Colonic mucosa (tissue), 4 donors: ENCODE measurements around the gene MPP7. TPM values are rescaled to one million over a fixed set of nuclear protein-coding genes. Genes with fewer than 3 reads are reported as not detected.

ENCODE experiments used
- DNase-seq: peaks from one replicate; pipeline ENCODE4 v3.0.0-alpha.2; 2020
- H3K27ac ChIP-seq: fragments of 200-600 bp; one replicate; pipeline ENCODE4 v1.8.0; 2021
- H3K27me3 ChIP-seq: fragments of 200-600 bp; one replicate; pipeline ENCODE4 v1.8.0; 2021
- H3K36me3 ChIP-seq: fragments of 200-600 bp; one replicate; pipeline ENCODE4 v1.8.0; 2021
- H3K4me1 ChIP-seq: fragments of 200-600 bp; one replicate; pipeline ENCODE4 v1.8.0; 2021; ENCODE audit warnings: mild to moderate bottlenecking
- H3K4me3 ChIP-seq: fragments of 200-600 bp; one replicate; pipeline ENCODE4 v1.8.0; 2021
- H3K9ac ChIP-seq, 2 donors: one replicate each; pipeline ENCODE4 v1.7.0; 2013; ENCODE audit warnings: control low read depth in 2 of 2, low read depth in 2 of 2, low read length in 2 of 2
- H3K9me3 ChIP-seq: fragments of 200-600 bp; one replicate; pipeline ENCODE4 v1.8.0; 2021
- CTCF ChIP-seq: fragments of 200-600 bp; IDR thresholded peaks from one replicate; pipeline ENCODE4 v1.8.0; 2022; ENCODE audit warnings: antibody characterized with exemption, mild to moderate bottlenecking
- intact Hi-C: fragments of 100-400 bp; cut with DNase I; formaldehyde crosslinking; loops from one replicate; pipeline ENCODE4 v1.14.1; 2022
- total RNA-seq, 2 donors: library from RNA; stranded (reverse); fragmentation: NEBNext Ultra II Directional in 1 of 2; extraction: Animal tissue kit (Norgen Biotek cat#: 25700) in 1 of 2; gene quantifications; one replicate each; pipeline ENCODE4 v1.2.1, GENCODE V29; 2021
- donor health status: healthy.
- donor health status: DM: no; HTN: no; CAD: no.
- donor health status: DM: no; HTN: no; CAD: no.

The MPP7 gene
- total RNA-seq, 2 donors from 2014 or later = 25.7 to 30.8 TPM

GRCh38 chr10:28281726-28282315 is 21.0 kb downstream of the MPP7 start:
- no peaks in the 10 kb centered on the region for H3K4me1 ChIP-seq

GRCh38 chr10:28280652-28281051 is 22.2 kb downstream of the MPP7 start:
- TF ChIP-seq CTCF = no peak
- no peak overlapping the region for H3K4me3 ChIP-seq
- H3K9ac ChIP-seq = no peak overlapping the region
- no peak for DNase-seq
- H3K27ac ChIP-seq = no peak overlapping the region
- no peaks in the 10 kb centered on the region for H3K27me3 ChIP-seq
- H3K36me3 ChIP-seq = no peaks in the 10 kb centered on the region
- intact Hi-C loops = no loop called here
- H3K4me1 ChIP-seq = no peaks in the 10 kb centered on the region
- no peaks in the 10 kb centered on the region for H3K9me3 ChIP-seq

More at GRCh38 chr10:28281726-28282315, 21.0 kb downstream of the MPP7 start:
- H3K27me3 ChIP-seq = no peaks in the 10 kb centered on the region
- no peak overlapping the region for H3K4me3 ChIP-seq
- no peak for DNase-seq
- intact Hi-C loops = no loop called here
- H3K36me3 ChIP-seq = no peaks in the 10 kb centered on the region
- H3K9ac ChIP-seq = no peak overlapping the region
- H3K27ac ChIP-seq = no peak overlapping the region
- no peaks in the 10 kb centered on the region for H3K9me3 ChIP-seq
- no peak for TF ChIP-seq CTCF

- Histone ChIP-seq H3K4me1 (no peaks in the 10 kb centered on the region), H3K4me3 (no peak overlapping the region), H3K9me3 (no peaks in the 10 kb centered on the region), H3K9ac (no peak overlapping the region), H3K36me3 (no peaks in the 10 kb centered on the region), H3K27me3 (no peaks in the 10 kb centered on the region), H3K27ac (no peak overlapping the region)
- DNase-seq = no peak
- TF ChIP-seq CTCF = no peak
- intact Hi-C loops = no loop called here
Measured at GRCh38 chr10:28279878-28280277, 23.0 kb downstream of the MPP7 start.

- TF ChIP-seq CTCF = no peak
- H3K36me3 ChIP-seq = no peaks in the 10 kb centered on the region
- no peak for DNase-seq
Measured at GRCh38 chr10:28278842-28279241, 24.0 kb downstream of the MPP7 start.

GRCh38 chr10:28276384-28276783 is 26.5 kb downstream of the MPP7 start:
- no peaks in the 10 kb centered on the region for H3K36me3 ChIP-seq
- intact Hi-C loops = no loop called here
- H3K27ac ChIP-seq = no peak overlapping the region
- no peak overlapping the region for H3K9ac ChIP-seq
- TF ChIP-seq CTCF = no peak
- H3K4me3 ChIP-seq = no peak overlapping the region
- H3K27me3 ChIP-seq = no peaks in the 10 kb centered on the region
- no peaks in the 10 kb centered on the region for H3K9me3 ChIP-seq
- peaks cover 3% of the 10 kb centered on the region for H3K4me1 ChIP-seq
- no peak for DNase-seq

More at GRCh38 chr10:28278842-28279241, 24.0 kb downstream of the MPP7 start:
- no peaks in the 10 kb centered on the region for H3K27me3 ChIP-seq
- H3K9ac ChIP-seq = no peak overlapping the region
- H3K27ac ChIP-seq = no peak overlapping the region
- H3K9me3 ChIP-seq = no peaks in the 10 kb centered on the region
- no peak overlapping the region for H3K4me3 ChIP-seq
- H3K4me1 ChIP-seq = peaks cover 3% of the 10 kb centered on the region
- intact Hi-C loops = no loop called here
